ENCODE results near the gene PAPPA2.

GRCh38 chr1:176448340-176448739 lies 14.6 kb upstream of the PAPPA2 start:
- TF ChIP-seq CTCF (IDR thresholded peaks at IDR 0.05; ENCODE audit: low read length) = no peak
- no peak for TF ChIP-seq EZH2 (optimal IDR thresholded peaks at IDR 0.05; ENCODE audit: low read depth, low read length)
- TF ChIP-seq EZH2phosphoT487 (IDR thresholded peaks at IDR 0.05; ENCODE audit: low read length) = no peak

Measured in MM.1S (cell line).